NB4 (cell line): Measurements from ENCODE around the gene LMO1.

Experiments used
- DNase-seq: peaks from one replicate; pipeline ENCODE4 v3.0.0; 2010; ENCODE audit warnings: low read depth
- H3K4me3 ChIP-seq: one replicate; pipeline ENCODE4 v1.5.1; 2011; ENCODE audit warnings: mild to moderate bottlenecking, low read depth, low read length, moderate library complexity
- MAX ChIP-seq: IDR thresholded peaks from 2 replicates; pipeline ENCODE4 v1.6.1; 2011; ENCODE audit warnings: low read depth, low read length
- MYC ChIP-seq: IDR thresholded peaks from 2 replicates; pipeline ENCODE4 v1.6.1; 2011; ENCODE audit warnings: low read depth, low read length
- POLR2A ChIP-seq: IDR thresholded peaks from 2 replicates; pipeline ENCODE4 v1.6.1; 2011; ENCODE audit warnings: mild to moderate bottlenecking; ENCODE audit not compliant: insufficient read length; ENCODE audit errors: extremely low read depth
- TF ChIP-seq, protein P1 (sequence below): IDR thresholded peaks from one replicate; pipeline ENCODE4 v1.5.1; 2012; ENCODE audit warnings: low read depth, low read length

The LMO1 gene

DNA sequence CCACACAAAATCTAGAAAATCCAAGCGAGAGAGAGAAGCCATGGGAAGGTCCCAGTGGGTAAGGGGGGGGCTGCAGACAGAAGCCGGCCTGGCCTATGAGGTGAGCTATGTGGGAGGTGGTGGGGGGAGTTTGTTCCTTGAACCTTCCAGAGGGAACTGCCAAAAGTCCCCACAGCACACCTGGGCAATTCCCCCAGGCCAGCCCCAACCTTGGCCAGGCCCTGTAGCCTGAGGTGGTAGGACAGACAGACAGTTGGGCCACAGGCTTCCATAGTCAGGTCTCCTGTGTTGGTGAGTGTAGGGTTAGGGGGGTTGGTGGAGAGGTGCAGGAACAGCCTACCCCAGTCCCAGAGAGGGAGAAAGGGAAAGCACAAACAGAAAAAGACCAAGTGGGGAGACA lies 39.0 kb downstream of the LMO1 start:
- TF ChIP-seq MAX = no peak
- no peak for TF ChIP-seq MYC
- no peak for TF ChIP-seq POLR2A
- TF ChIP-seq, protein P1, sequence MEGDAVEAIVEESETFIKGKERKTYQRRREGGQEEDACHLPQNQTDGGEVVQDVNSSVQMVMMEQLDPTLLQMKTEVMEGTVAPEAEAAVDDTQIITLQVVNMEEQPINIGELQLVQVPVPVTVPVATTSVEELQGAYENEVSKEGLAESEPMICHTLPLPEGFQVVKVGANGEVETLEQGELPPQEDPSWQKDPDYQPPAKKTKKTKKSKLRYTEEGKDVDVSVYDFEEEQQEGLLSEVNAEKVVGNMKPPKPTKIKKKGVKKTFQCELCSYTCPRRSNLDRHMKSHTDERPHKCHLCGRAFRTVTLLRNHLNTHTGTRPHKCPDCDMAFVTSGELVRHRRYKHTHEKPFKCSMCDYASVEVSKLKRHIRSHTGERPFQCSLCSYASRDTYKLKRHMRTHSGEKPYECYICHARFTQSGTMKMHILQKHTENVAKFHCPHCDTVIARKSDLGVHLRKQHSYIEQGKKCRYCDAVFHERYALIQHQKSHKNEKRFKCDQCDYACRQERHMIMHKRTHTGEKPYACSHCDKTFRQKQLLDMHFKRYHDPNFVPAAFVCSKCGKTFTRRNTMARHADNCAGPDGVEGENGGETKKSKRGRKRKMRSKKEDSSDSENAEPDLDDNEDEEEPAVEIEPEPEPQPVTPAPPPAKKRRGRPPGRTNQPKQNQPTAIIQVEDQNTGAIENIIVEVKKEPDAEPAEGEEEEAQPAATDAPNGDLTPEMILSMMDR = no peak
- DNase-seq = no peak
- H3K4me3 ChIP-seq = no peak overlapping the region

DNA sequence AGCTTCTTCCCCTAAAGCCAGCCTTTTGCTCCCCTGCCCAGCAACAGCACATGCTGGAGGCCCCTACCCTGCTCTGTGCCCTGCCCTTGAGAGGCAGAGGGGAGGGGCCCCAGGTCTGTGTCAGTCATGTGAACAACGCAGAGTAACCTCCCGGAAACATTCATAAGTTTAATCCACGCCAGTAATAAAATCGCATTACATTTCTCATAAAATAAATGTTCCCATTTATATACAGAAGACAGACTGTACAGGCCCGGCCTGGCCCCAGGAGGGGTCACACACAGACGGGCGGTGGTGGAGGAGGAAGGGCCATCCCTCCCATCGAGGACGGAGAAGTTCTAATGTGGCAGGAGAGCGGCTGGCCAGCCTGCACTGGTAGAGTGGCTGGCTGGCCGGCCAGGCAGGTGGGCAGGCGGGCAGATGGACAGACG lies 39.5 kb downstream of the LMO1 start:
- no peak for DNase-seq
- no peak overlapping the region for H3K4me3 ChIP-seq
- TF ChIP-seq POLR2A (no peak), MYC (no peak), MAX (no peak)
- TF ChIP-seq, protein P1 = no peak

- TF ChIP-seq MAX (no peak), POLR2A (no peak), MYC (no peak)
- TF ChIP-seq, protein P1 = no peak
- DNase-seq = peak; percentile 42
- H3K4me3 ChIP-seq = no peak overlapping the region
These were observed 40.2 kb downstream of the LMO1 start for GRCh38 chr11:8223513-8223900.

- peak; percentile 59 for DNase-seq
- H3K4me3 ChIP-seq = no peak overlapping the region
- TF ChIP-seq, protein P1 = no peak
- TF ChIP-seq POLR2A (no peak), MAX (no peak), MYC (no peak)
These were observed 40.7 kb downstream of the LMO1 start for GRCh38 chr11:8222820-8223512.

DNA sequence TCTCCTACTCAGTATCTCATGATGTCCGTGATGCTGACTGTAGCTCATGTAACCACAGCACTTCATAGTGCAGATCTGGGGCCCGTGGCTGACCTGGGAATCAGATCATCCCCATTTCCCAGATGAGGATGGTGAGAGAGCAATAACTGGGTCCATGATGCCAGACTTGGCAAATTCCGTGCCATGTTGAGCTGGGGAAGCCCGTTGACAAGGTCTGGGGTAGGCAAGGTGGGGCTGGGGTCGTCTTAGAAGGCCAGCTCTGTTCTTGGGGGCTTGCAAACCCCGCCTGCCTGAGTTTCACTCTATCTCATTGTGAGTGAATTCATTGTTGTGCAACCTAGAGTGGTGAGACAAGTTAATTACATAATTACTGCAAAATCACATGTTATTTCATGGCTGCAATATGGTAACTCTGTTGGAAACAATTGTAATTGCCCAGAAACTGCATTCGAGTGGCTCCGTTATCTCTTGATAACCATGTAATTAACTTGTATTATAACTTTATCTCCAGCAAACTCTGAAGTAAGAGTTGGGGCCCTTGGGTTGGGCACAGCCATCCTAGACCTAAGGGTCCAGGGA lies 41.7 kb downstream of the LMO1 start:
- no peak for DNase-seq
- TF ChIP-seq POLR2A = no peak
- no peak for TF ChIP-seq MYC
- H3K4me3 ChIP-seq = no peak overlapping the region

DNA sequence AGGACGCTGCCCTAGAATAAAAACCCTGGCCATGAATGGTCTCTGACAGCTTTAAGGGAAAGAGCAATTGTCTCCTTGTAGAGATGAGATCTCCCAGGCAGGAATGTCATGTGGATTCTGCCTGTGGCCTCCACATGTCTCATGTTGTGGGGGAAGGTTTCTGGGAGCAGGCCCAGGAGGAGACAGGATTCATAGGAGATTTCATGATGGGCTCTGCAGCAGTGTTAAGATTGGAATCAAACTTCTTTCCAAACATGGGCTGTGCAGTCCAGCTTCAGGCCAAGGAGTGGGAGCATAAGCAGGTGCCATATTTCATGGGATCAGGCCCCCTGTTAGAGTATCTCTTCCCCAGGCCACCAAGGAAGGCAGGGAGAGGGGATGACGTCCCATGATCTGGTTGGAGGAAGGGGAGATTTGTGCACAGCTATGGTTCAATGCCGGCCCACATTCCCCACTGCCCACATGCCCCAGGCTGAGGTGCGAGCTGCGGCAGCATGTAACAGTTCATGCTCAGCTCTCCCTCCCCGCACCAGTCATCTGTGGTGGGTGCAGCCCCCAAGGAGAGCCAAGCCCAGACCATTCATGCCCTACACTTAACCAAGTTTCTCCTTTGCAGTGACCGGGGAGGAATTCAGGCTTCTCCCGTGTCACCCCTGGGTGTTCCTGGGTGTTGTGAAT lies 42.5 kb downstream of the LMO1 start:
- no peak overlapping the region for H3K4me3 ChIP-seq
- TF ChIP-seq, protein P1 = no peak
- TF ChIP-seq POLR2A (no peak), MAX (no peak), MYC (no peak)
- DNase-seq = no peak
